ENCODE measurements around the gene CEP152.

CEP152 gene

DNA sequence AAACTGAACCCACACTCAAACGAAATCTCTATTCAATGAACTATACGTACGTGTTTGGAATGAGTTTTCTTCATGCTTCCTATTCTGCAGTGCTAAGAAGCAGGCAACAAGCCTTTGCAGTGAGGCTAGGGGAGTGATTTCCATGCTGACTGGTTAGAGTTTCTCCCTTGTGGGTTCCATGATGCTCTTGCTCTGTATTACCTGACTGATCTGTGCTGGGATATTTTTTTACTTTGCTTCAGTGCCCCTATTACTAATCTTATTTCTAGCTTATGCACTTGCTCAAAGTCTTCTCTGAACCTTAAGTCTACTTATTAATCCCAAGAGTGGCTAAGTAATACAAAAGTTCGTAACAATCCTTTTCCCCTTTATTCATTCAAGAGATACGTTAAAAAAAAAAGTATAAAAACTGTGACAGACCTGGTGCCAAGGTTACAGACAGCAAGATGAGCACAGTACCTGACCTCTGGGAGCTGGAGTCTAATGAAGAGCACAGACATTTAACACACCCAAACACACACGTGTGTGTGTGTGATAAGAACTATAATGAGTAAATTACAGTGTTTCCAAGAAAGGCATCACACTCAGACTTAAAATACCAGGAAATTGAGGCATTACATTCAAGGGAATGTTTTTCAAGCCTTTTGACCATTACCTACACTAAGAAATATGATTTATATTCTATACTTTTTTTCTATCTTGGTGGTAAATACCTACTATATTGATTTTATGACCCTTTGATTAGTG lies 114.9 kb downstream of the CEP152 start:
- no peak for DNase-seq

DNA sequence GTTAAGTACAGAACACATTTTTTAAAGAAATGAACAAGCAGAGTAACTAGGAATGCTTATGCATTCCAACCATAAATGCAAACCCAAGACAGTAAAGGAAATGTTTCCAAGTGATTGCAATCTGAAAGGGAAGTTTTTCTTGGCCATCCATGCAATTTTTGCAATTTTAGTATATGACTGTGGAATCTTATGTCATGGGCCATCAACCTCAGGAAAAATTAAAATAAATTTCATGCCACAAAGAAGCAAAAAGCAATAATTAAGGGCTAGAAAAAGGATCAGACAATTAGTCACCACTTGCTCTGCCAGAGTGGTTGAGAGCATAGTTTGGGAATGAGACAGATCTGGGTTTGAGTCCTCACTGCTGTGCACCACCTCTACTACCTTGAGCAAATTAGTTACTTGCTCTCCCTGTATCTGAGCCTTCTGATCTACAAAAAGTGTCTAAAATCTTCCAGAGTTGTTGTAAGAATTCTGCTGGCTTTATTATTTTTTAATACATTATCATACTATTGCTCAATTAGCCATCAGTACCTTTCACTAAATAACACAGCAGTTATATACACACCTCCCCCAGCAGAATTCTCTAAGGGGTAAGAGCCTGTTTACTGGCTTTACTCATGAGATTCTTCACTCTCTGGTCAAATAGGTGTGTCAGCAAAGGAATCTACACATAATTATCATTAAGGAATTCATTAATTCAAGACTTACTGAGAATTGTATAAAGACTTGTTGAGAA lies 115.6 kb downstream of the CEP152 start:
- no peak for DNase-seq

DNA sequence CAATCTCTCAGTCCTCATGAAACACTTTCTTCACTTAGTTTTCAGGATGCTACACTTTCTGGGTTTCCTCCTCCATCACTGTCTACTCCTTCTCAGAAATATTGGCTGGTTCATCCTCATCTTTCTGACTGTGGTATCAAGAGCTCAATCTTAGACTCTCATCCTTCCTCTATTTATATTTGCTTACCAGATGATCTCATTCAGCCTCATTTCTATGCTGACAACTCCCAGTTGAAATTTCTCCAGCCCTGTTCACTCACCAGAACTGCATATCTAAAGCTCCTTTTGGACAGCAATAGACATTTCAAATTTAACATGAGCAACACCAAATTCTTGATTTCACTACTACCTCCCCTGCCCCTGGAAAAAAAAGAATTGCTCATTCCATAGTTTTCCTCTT lies 117.4 kb downstream of the CEP152 start:
- no peak for DNase-seq

GRCh38 chr15:48688493-48688892 lies 122.4 kb downstream of the CEP152 start:
- DNase-seq = no peak
